ENCODE measurements around the gene SLC15A3.

SLC15A3 gene

GRCh38 chr11:60942219-60942618 is 9.8 kb downstream of the SLC15A3 start:
- no peak overlapping the region for H3K4me3 ChIP-seq (ENCODE audit: low read length)
- no peak for TF ChIP-seq CTCF (IDR thresholded peaks at IDR 0.05; ENCODE audit: insufficient read depth, low read depth, low read length, missing control alignments)
- DNase-seq (ENCODE audit: low read depth) = peak; percentile 51

- H3K4me3 ChIP-seq (ENCODE audit: low read length) = no peak overlapping the region
- TF ChIP-seq CTCF (IDR thresholded peaks at IDR 0.05; ENCODE audit: insufficient read depth, low read depth, low read length, missing control alignments) = no peak
- peak; percentile 31 for DNase-seq (ENCODE audit: low read depth)
Measured at GRCh38 chr11:60941371-60942119, 10.4 kb downstream of the SLC15A3 start.

- no peak for TF ChIP-seq CTCF (IDR thresholded peaks at IDR 0.05; ENCODE audit: insufficient read depth, low read depth, low read length, missing control alignments)
- no peak overlapping the region for H3K4me3 ChIP-seq (ENCODE audit: low read length)
- peak; percentile 49 for DNase-seq (ENCODE audit: low read depth)
Measured at GRCh38 chr11:60939855-60940254, 12.1 kb downstream of the SLC15A3 start.

- DNase-seq (ENCODE audit: low read depth) = no peak
- TF ChIP-seq CTCF (IDR thresholded peaks at IDR 0.05; ENCODE audit: insufficient read depth, low read depth, low read length, missing control alignments) = no peak
- no peak overlapping the region for H3K4me3 ChIP-seq (ENCODE audit: low read length)
Measured at GRCh38 chr11:60939301-60939700, 12.7 kb downstream of the SLC15A3 start.

GRCh38 chr11:60938500-60938899 is 13.5 kb downstream of the SLC15A3 start:
- no peak for TF ChIP-seq CTCF (IDR thresholded peaks at IDR 0.05; ENCODE audit: insufficient read depth, low read depth, low read length, missing control alignments)
- H3K4me3 ChIP-seq (ENCODE audit: low read length) = no peak overlapping the region
- no peak for DNase-seq (ENCODE audit: low read depth)

GRCh38 chr11:60937811-60938210 is 14.2 kb downstream of the SLC15A3 start:
- TF ChIP-seq CTCF (IDR thresholded peaks at IDR 0.05; ENCODE audit: insufficient read depth, low read depth, low read length, missing control alignments) = no peak
- H3K4me3 ChIP-seq (ENCODE audit: low read length) = no peak overlapping the region
- DNase-seq (ENCODE audit: low read depth) = no peak

GRCh38 chr11:60937144-60937527 is 14.8 kb downstream of the SLC15A3 start:
- no peak for DNase-seq (ENCODE audit: low read depth)
- H3K4me3 ChIP-seq (ENCODE audit: low read length) = no peak overlapping the region
- TF ChIP-seq CTCF (IDR thresholded peaks at IDR 0.05; ENCODE audit: insufficient read depth, low read depth, low read length, missing control alignments) = no peak

All from epithelial cell of esophagus (primary cell).